HG03064 (cell line): ENCODE data around the gene MLF1.
"Not testable (repeated sequence)": the region's sequence is repeated elsewhere in the genome, so short reads cannot be mapped to it uniquely, and the experiment has no call there.

Source experiments
- ATAC-seq: cut with Tn5 transposase; IDR thresholded peaks from one replicate; pipeline ENCODE4 v1.9.1; 2021; ENCODE audit warnings: low read depth; ENCODE audit not compliant: unreplicated experiment

The MLF1 gene, protein sequence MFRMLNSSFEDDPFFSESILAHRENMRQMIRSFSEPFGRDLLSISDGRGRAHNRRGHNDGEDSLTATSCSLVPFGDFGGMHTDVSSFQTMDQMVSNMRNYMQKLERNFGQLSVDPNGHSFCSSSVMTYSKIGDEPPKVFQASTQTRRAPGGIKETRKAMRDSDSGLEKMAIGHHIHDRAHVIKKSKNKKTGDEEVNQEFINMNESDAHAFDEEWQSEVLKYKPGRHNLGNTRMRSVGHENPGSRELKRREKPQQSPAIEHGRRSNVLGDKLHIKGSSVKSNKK

GRCh38 chr3:158570999-158571702 is at the start of gene MLF1:
Gene MLF1, plus strand, starts transcription at chr3:158571194. Its CDS starts 107 bp downstream, at chr3:158571301.
- peak; percentile 100 for ATAC-seq

- no peak for ATAC-seq
Measured at GRCh38 chr3:158522221-158523136, 48.5 kb upstream of the MLF1 start.

DNA sequence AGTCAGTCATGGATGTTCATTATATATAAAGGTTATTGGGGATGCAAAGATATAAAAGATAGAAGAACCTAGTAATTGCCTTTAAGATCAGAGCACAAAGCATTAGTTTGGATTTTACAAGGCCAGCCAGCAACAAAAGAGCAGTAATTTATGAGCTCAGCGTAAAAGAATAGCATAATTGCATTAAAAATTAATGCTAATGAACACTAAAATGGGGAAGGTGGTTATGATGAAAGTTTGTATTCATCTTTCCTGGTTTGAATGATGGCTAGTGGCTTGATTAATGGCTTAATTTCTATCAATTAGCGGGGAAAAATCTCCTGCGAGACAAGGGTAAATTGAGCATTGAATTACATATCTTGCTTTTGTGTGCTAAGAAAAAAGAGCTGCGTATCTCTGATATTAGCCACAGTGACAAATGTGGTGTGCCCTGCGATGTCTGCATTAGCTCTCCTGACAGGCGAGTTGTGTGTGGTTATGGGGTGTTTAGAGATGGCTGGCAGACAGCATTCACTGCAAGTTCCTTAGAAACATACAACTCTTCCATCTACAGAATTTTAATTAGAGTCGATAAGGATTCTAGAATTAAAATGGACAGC is 42.8 kb upstream of the MLF1 start:
- no peak for ATAC-seq

- ATAC-seq, result no peak
Measured at GRCh38 chr3:158531334-158531733, 39.7 kb upstream of the MLF1 start.

GRCh38 chr3:158532099-158532734 is 38.8 kb upstream of the MLF1 start:
- no peak for ATAC-seq

GRCh38 chr3:158535918-158536317 is 35.1 kb upstream of the MLF1 start:
- no peak for ATAC-seq

- no peak for ATAC-seq
Measured at GRCh38 chr3:158539414-158540014, 31.5 kb upstream of the MLF1 start.

DNA sequence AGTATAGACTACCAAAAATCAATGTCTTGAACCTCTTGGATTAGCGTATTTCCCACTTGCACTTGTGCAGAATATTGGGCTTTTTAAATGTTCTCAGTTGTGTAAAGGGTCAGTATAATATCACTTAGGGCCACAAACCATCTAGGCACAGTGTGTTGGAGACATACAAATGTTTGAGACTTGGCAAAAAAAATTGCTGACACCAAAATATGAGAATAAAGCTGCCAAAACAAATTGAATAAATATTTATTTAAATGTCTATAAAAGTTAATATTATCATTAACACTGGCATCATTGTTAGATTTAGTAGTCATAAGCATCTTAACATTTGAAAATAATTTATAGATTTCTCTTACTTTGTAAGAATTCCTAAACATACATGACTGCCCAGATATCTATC is 30.9 kb upstream of the MLF1 start:
- no peak for ATAC-seq

DNA sequence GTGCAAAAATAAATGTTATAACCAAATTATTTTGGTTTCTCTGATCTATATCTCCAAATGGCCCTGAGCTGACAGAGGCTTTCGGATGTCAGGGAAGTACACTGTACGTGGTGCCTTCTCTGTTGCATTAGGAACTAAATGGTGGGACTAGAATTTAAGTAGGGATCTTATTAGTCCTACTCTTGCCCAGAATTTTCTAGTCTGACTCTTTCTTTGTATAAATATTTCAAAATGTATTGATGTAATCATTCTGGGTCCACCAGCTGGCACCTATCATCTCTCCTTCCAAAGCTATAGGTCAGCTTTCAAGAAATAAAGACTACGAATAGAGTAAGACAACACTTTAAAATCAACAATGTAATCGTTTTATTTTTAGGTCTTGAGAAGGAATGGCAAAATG is 22.3 kb upstream of the MLF1 start:
- no peak for ATAC-seq

- not testable (repeated sequence) for ATAC-seq
Measured at GRCh38 chr3:158549938-158550337, 21.1 kb upstream of the MLF1 start.

GRCh38 chr3:158552124-158552523 is 18.9 kb upstream of the MLF1 start:
- ATAC-seq, result no peak

DNA sequence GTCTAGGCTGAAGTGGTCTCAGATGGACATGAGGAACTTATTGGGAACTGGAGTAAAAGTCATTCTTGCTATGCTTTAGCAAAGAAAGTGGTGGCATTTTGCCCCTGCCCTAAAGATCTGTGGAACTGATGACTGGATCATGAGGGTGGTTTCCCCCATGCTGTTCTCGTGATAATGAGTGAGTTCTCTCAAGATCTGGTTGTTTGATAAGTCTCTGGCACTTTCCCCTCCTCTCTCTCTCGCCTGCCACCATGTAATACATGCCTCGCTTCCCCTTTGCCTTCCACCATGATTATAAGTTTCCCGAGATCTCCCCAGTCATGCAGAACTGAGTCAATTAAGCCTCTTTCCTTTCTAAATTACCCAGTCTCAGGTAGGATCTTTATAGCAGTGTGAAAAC is 11.5 kb upstream of the MLF1 start:
- ATAC-seq, result no peak

DNA sequence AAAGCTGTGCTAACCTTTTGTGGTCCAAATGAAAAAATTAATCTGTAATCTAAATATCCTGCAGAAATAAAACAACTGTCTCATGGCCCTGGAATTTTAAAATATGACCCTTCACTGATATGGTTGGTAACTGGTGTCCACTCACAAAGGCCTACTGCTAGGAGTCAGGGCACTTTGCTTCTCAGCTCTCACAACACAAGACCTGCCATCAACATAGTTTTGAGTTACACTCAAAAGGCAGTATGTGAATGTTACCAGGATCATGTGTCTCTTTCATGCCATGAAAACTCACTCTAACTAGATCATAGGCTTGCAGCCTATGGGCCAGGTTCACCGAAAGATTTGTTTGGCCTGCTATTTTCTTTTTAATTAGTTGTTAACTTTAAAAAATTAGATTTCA is 10.0 kb upstream of the MLF1 start:
- ATAC-seq, result no peak

DNA sequence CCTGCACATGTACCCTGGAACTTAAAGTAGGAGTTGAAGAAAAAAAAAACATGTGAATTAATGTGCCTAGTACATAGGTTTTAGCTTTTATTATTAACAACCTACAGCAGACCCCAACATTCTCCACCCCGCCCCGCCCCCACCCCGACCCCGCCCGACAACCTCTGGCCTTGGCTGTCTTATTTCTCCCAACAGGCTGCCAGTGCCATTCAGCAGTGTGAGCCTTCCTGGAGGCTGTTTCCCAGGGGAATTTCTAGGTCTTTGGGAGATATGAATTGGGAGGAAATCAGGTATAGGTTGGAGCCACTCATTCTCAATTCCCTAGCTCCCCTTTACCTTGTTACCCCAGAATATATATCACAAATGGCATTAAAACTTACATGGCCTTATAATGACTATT is 8.3 kb upstream of the MLF1 start:
- no peak for ATAC-seq

GRCh38 chr3:158563076-158563475 is 7.9 kb upstream of the MLF1 start:
- no peak for ATAC-seq

- ATAC-seq, result no peak
Measured at GRCh38 chr3:158565076-158565475, 5.9 kb upstream of the MLF1 start.

DNA sequence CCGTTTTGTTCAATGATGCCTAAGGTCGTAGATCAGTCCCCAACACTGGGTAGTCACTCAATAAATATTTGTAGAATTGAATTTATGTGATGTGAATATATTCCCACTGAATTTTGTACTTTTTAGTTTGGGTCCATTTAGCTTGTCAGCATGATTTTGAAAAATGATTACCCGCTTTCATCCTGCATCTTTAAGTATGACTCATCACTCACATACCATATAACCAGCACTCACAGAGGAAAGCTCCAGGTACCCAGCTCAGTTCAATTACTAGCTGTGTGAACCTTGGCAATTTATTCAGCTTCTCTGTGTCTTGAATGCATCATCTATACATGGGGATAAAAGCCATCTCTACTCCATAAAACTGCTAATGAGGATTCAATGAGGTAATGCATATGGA is 2.2 kb upstream of the MLF1 start:
- no peak for ATAC-seq

DNA sequence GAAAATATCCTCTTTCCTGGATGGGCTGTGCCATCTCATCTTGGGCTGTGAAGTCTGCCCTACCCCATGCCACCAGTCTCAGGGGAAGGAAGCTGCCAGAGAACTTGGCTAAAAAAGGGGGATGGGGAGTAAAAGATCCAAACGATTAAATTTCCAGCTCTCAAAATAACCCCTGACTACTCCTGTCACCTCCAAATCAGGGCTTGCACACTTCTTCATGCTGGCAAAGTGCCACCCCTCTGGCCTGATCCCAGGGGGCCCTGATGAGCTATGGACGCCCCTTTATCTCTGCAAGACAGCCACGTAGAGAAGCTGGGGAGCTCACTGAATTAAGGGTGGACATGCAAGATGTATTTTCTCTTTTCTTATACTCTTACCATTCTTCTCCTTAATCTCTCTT is 1.2 kb upstream of the MLF1 start:
- no peak for ATAC-seq

- no peak for ATAC-seq
Measured at GRCh38 chr3:158571969-158572765, 1.2 kb downstream of the MLF1 start.
